Lower lobe of right lung (tissue), 2 donors: ENCODE measurements around the gene RPTOR. TPM values are rescaled to one million over a fixed set of nuclear protein-coding genes. Genes with fewer than 3 reads are reported as not detected.

Experiments
- ATAC-seq, 2 donors: fragments of 200-7000 bp; cut with Tn5 transposase; one replicate each; pipeline ENCODE4 v1.9.1; 2020 to 2022; ENCODE audit warnings: mild to moderate bottlenecking in 2 of 2, moderate library complexity in 2 of 2
- DNase-seq: peaks from one replicate; pipeline ENCODE4 v3.0.0-alpha.2; 2020
- H3K27ac ChIP-seq: fragments of 200-600 bp; one replicate; pipeline ENCODE4 v1.8.0; 2022
- H3K27me3 ChIP-seq: fragments of 200-600 bp; one replicate; pipeline ENCODE4 v1.8.0; 2022; ENCODE audit warnings: low read depth
- H3K36me3 ChIP-seq: fragments of 200-600 bp; one replicate; pipeline ENCODE4 v1.8.0; 2022; ENCODE audit warnings: mild to moderate bottlenecking
- H3K4me1 ChIP-seq: fragments of 200-600 bp; one replicate; pipeline ENCODE4 v1.8.0; 2022
- H3K4me3 ChIP-seq: fragments of 200-600 bp; one replicate; pipeline ENCODE4 v1.8.0; 2022; ENCODE audit warnings: mild to moderate bottlenecking
- H3K9me3 ChIP-seq: fragments of 200-600 bp; one replicate; pipeline ENCODE4 v1.8.0; 2022
- CTCF ChIP-seq: fragments of 200-600 bp; IDR thresholded peaks from one replicate; pipeline ENCODE4 v1.8.0; 2022; ENCODE audit warnings: antibody characterized with exemption, mild to moderate bottlenecking
- intact Hi-C: fragments of 100-400 bp; cut with DNase I; formaldehyde crosslinking; loops from one replicate; pipeline ENCODE4 v1.11.0; 2022
- total RNA-seq: library from RNA; stranded (reverse); fragmentation: NEBNext Ultra II Directional; extraction: Animal tissue kit (Norgen Biotek cat#: 25700); gene quantifications from one replicate; pipeline ENCODE4 v1.2.1, GENCODE V29; 2021
- donor health status: DM: no; HTN: yes; CAD: no; lungs with severe emphysema.

RPTOR gene
- total RNA-seq, 1 donor from 2014 or later, result 34.0 TPM

- TF ChIP-seq CTCF, result no peak
- ATAC-seq, result no peak
- Histone ChIP-seq H3K9me3 (no peaks in the 10 kb centered on the region), H3K36me3 (peaks cover 33% of the 10 kb centered on the region), H3K27ac (no peak overlapping the region), H3K4me1 (peaks cover 21% of the 10 kb centered on the region), H3K27me3 (peaks cover 34% of the 10 kb centered on the region), H3K4me3 (no peak overlapping the region)
- intact Hi-C loops, result no loop called here
- no peak for DNase-seq
Observed at GRCh38 chr17:81002013-81002384, 457.4 kb downstream of the RPTOR start.

DNA sequence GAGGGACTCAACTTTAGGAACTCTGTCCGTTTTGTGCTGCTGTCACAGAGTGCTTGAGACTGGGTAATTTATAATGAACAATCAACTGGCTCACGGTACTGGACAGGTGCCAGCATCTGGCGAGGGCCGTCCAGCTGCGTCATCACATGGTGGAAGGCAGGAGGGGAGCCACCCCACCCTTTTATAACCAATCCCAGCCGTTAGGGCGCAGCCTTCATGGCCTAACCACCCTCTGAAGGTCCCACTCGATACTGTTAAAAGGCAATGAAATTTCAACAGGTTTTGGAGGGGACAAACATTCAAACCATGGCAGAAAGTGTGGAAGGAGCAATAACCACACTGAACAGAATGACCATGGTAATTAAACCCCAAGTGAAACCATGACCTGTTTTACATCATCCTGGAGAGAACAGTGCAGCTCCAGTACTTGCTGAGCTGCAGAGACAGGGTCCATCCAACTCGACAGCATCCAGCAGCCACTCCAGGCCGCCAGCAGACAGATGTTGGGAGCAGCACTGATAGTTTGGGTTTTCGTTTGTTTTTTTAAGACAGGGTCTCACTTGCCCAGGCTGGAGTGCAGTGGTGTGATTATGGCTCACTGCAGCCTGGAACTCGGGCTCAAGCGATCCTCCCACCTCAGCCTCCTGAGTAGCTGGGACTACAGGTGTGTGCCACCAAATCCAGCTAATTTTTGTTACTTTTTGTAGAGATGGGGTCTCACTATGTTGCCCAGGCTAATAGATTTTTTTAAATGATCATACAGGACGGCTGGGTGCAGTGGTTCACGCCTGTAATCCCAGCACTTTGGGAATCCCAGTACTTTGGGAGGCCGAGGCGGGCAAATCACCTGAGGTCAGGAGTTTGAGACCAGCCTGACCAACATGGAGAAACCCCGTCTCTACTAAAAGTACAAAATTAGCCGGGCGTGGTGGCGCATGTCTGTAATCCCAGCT is 458.0 kb downstream of the RPTOR start:
- peaks cover 34% of the 10 kb centered on the region for H3K27me3 ChIP-seq
- H3K27ac ChIP-seq, result no peak overlapping the region
- H3K9me3 ChIP-seq, result no peaks in the 10 kb centered on the region
- H3K4me3 ChIP-seq, result no peak overlapping the region
- ATAC-seq, result peak; percentile 5 to 53
- H3K36me3 ChIP-seq, result peaks cover 26% of the 10 kb centered on the region
- TF ChIP-seq CTCF, result no peak
- peak; percentile 58 for DNase-seq
- intact Hi-C loops, result no loop called here
- H3K4me1 ChIP-seq, result peaks cover 21% of the 10 kb centered on the region

- Histone ChIP-seq H3K27ac (no peak overlapping the region), H3K27me3 (peaks cover 34% of the 10 kb centered on the region), H3K9me3 (no peaks in the 10 kb centered on the region), H3K36me3 (peaks cover 14% of the 10 kb centered on the region), H3K4me1 (peaks cover 21% of the 10 kb centered on the region), H3K4me3 (peak overlapping the region; percentile 28)
- peak; percentile 47 for DNase-seq
- peak; percentile 5 to 28 for ATAC-seq
- TF ChIP-seq CTCF, result no peak
- intact Hi-C loops, result no loop called here
Observed at GRCh38 chr17:81003711-81004475, 459.3 kb downstream of the RPTOR start.

DNA sequence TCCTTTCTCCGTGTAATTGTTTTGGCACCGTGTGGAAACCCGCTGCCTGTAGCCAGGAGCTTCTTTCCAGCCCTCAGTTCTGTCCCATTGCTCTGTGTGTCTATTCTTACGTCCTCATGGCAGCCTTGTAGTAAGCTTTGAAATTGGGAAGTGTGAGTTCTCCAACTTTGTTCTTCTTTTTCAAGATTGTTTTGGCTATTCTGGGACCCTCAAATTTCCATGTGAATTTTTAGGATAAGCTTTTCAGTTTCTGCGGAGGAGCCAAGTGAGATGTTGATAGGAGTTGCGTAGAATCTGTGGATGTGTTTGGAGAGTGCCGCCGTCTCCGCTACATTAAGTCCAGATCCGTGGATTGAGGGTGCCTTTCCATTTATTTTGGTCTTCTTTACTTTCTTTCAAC is 462.3 kb downstream of the RPTOR start:
- H3K4me1 ChIP-seq, result peaks cover 19% of the 10 kb centered on the region
- ATAC-seq, result no peak
- no peak for TF ChIP-seq CTCF
- no peak overlapping the region for H3K4me3 ChIP-seq
- no peak for DNase-seq
- H3K36me3 ChIP-seq, result no peaks in the 10 kb centered on the region
- no peak overlapping the region for H3K27ac ChIP-seq
- intact Hi-C loops, result no loop called here
- peaks cover 34% of the 10 kb centered on the region for H3K27me3 ChIP-seq
- H3K9me3 ChIP-seq, result peaks cover 9% of the 10 kb centered on the region

GRCh38 chr17:81008140-81008539 is 463.5 kb downstream of the RPTOR start:
- intact Hi-C loops, result no loop called here
- H3K27me3 ChIP-seq, result peaks cover 29% of the 10 kb centered on the region
- ATAC-seq (no peak), DNase-seq (no peak)
- H3K27ac ChIP-seq, result no peak overlapping the region
- peaks cover 9% of the 10 kb centered on the region for H3K9me3 ChIP-seq
- no peaks in the 10 kb centered on the region for H3K36me3 ChIP-seq
- no peak for TF ChIP-seq CTCF
- H3K4me1 ChIP-seq, result peaks cover 13% of the 10 kb centered on the region
- no peak overlapping the region for H3K4me3 ChIP-seq
